ENCODE results near the gene SRXN1.

The SRXN1 gene

DNA sequence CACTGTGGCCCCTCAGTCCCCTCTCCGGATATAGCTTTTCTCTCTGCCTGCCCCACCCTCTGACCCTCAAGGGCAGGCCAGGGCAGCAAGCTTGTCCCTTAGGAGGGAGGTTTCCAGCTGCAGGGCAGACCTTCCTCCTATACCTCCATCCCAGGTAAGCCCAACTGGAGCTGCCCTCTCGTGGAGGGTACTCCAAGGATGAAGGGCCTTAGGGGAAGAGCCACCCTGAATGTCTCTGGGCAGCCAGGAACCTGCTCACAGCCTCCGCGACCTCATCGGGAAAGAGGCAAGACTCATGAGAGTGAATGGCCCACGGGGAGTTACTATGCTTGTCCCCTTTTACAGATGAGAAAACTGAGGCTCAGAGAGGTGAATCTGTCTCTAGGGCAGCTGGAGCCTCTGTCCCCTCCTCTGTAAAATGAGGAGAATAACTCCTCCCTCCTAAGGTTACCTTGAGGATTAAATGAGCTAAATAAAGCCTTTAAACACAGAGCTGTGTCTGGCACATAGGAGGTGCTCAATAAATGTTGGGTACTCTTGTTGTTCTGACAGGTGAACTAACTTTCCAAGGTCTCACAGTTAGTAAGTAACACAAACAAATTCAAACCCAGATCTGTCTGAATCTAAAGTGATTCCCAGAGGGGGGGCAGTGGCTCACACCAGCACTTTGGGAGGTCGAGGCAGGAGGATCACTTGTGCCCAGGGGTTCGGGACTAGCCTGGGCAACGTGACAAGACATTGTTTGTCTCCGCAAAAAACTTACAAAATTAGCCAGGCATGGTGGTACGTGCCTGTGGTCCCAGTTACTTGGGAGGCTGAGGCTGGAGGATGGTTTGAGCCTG is 12.1 kb downstream of the SRXN1 start:
- no peak for DNase-seq (ENCODE audit: insufficient read length)
- FAIRE-seq, result no peak
- TF ChIP-seq POLR2A (IDR thresholded peaks at IDR 0.05; ENCODE audit: low read depth, low read length), result no peak
- TF ChIP-seq TAF1 (IDR thresholded peaks at IDR 0.05; ENCODE audit: borderline replicate concordance, low read depth, low read length), result no peak
- TF ChIP-seq POLR2AphosphoS5 (IDR thresholded peaks at IDR 0.05; ENCODE audit: low read depth, low read length), result no peak

DNA sequence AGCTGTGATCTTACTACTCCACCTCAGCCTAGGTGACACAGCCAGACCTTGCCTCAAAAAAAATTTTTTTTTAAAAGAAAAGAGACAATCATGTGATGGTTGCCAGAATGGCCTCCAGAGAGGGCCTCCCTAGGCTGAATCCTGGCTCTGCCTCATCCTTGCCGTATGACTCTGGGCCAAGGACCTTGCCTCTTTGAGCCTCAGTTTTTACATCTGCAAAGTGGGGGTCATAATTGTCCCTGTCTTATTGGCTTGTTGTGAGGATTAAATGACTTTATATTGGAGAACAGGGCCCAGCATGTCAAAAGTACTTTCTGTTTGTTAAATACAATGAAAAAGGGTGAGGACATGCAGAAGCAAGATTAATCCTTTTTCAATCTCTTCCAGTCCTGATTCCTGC is 14.4 kb downstream of the SRXN1 start:
- TF ChIP-seq POLR2AphosphoS5 (IDR thresholded peaks at IDR 0.05; ENCODE audit: low read depth, low read length), result no peak
- FAIRE-seq, result no peak
- no peak for DNase-seq (ENCODE audit: insufficient read length)

DNA sequence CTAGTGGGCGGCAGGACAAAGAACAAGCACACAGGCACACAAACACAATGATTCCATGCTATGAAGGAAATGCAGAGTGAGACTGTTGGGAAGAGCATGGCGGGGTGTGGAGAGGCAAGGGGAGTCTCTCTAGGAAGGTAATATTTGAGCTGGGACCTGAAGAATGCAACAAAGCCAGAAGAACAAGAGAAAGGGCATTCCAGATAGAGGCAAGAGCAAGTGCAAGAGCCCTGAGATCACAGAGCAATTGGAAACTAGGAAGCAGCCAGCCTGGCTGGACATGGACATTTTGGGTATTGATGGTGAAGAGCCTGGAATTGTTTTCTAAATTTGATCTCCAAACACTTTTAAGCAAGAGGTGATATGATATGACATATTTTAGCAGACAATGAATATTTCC is 15.4 kb downstream of the SRXN1 start:
- TF ChIP-seq POLR2AphosphoS5 (IDR thresholded peaks at IDR 0.05; ENCODE audit: low read depth, low read length), result no peak
- no peak for TF ChIP-seq POLR2A (IDR thresholded peaks at IDR 0.05; ENCODE audit: low read depth, low read length)
- no peak for TF ChIP-seq TAF1 (IDR thresholded peaks at IDR 0.05; ENCODE audit: borderline replicate concordance, low read depth, low read length)
- DNase-seq (ENCODE audit: insufficient read length) (no peak), FAIRE-seq (no peak)

DNA sequence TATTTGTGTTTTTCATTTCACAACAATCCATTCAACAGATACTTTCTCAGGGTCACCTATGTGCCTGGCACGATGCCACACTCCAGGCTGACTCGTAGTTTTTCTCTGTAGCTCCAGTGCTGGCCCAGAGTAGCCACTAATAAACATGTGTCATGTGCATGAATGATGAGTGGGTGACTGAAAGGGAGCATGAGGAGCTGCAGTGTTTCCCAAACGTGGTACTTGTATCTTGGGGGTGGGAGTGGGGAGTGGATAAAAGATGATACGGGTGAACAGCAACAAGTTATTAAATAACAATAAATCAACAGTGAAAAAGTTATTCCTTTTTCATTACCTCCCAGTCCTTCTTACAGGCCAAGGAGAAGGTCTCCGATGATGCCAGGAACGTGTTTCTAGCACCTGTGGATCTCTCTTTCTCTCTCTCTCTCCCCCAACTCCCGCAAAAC is 17.1 kb downstream of the SRXN1 start:
- no peak for DNase-seq (ENCODE audit: insufficient read length)
- FAIRE-seq, result no peak
- TF ChIP-seq POLR2AphosphoS5 (IDR thresholded peaks at IDR 0.05; ENCODE audit: low read depth, low read length) (no peak), TAF1 (IDR thresholded peaks at IDR 0.05; ENCODE audit: borderline replicate concordance, low read depth, low read length) (no peak), POLR2A (IDR thresholded peaks at IDR 0.05; ENCODE audit: low read depth, low read length) (no peak)

DNA sequence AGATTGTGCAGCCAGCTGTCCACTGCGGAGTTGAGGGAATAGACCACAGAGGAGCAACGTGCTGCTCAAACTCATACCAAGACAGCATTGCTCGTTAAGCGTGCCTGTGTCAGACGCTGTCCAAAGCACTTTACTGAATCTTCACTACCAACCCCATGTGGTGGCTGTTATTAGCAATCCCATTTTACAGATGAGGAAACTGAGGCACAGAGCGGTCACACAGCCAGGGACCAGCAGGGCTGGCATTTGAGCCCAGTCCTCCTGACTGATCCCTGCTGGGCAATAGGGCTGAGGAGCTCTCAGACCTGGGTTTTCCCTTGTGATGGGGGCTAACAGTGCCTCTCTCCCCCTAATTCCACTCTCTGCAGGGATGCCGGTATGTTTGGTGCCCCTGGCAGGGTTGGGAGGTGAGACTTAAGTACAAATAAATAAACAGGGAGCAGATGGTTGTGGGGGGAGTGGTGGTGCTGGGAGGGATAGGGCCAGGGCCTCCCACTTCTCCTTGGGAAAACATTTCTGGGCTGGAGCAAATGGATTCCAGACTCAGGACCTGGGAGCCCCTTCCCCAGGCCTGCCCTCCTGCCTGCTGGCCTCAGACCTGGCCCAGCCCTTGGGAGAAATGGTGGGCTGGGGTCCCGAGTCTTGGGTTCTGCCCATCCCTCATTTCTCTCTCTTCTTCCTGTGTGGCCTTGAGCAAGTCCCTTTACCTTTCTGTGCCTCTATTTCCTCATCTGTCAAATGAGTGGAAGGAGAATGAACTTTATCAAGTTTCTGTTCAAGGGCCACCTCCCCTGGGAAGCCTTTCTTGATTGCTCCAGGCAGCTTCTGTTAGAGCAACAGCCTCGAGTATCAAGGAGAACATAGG is 17.7 kb downstream of the SRXN1 start:
- no peak for TF ChIP-seq POLR2A (IDR thresholded peaks at IDR 0.05; ENCODE audit: low read depth, low read length)
- no peak for TF ChIP-seq POLR2AphosphoS5 (IDR thresholded peaks at IDR 0.05; ENCODE audit: low read depth, low read length)
- no peak for TF ChIP-seq TAF1 (IDR thresholded peaks at IDR 0.05; ENCODE audit: borderline replicate concordance, low read depth, low read length)
- DNase-seq (ENCODE audit: insufficient read length), result no peak
- FAIRE-seq, result no peak

DNA sequence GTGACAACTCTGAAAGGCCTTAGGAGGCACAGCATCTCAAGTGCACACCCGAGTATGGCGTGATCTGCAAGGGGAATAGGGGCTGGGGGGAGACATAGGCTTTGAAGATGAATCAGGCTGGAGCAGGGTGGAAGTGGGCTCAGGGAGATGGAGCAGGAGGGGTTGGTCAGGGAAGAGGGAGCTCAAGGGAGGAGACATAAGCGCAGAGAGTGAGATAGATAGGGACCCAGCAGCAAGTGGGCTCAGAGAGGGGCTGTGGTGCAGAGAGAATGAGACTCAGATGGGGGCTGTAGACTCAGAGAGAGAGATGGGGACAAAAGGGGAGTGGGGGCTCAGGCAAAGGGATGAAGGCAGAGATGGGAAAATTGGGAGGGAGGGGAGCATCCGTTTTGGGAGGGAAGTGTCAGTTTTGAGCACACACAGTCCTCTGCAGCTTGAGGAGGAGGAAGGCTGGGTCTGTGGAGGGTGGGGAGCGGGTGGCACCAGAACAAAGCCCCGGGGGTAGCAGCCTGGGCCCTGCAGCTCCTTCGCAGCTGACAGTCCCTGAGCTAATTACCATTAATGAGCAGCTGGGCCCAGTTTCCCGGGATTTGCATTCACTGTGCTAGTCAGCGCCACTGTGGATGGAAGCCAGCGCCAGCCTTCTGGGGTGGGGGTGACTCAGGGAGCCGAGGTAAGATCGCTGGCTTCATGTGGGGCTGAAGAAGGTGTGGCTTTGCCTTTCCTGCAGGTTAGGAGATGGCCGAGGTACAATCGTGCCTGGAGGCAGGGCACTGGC is 18.7 kb downstream of the SRXN1 start:
- TF ChIP-seq POLR2A (IDR thresholded peaks at IDR 0.05; ENCODE audit: low read depth, low read length) (no peak), POLR2AphosphoS5 (IDR thresholded peaks at IDR 0.05; ENCODE audit: low read depth, low read length) (no peak), TAF1 (IDR thresholded peaks at IDR 0.05; ENCODE audit: borderline replicate concordance, low read depth, low read length) (no peak)
- no peak for FAIRE-seq
- no peak for DNase-seq (ENCODE audit: insufficient read length)

DNA sequence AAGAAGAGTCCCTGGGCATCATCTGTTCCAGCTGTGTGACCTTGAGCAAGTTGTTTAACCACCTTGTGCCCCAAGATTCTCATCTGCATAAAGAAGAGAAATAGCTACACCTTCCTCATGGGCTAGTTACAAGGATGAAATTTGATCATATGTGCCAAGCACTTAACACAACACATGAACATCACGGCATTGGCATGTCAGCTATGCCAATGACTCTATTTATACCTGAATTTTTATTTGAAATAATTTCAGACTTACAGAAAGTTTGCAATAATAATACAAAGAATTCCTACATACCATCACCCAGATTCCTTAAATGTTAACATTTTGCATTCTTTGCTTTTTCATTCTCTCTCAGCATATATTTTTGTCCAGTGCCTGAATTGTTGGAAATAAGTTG is 21.9 kb downstream of the SRXN1 start:
- FAIRE-seq (no peak), DNase-seq (ENCODE audit: insufficient read length) (no peak)
- TF ChIP-seq POLR2A (IDR thresholded peaks at IDR 0.05; ENCODE audit: low read depth, low read length), result no peak
- TF ChIP-seq TAF1 (IDR thresholded peaks at IDR 0.05; ENCODE audit: borderline replicate concordance, low read depth, low read length), result no peak
- TF ChIP-seq POLR2AphosphoS5 (IDR thresholded peaks at IDR 0.05; ENCODE audit: low read depth, low read length), result no peak

DNA sequence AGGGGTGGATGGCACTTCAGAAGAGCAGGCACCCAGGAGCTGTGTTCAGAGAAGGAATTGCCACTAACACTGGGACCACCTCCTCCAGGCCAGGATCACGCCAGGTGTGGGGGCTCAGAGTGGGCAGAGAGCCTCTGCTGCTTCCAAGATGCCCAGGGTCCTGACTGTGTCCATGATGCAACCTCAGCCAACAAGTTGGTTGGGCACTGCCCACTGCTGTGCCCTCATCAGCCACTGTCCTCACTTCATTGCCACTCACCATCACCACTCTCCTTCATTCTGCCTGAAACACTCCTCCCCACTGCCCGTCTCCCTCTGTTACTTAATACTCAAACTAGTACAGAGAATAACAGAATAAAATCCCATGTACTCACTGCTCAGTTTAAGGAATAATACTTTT is 26.4 kb downstream of the SRXN1 start:
- TF ChIP-seq POLR2AphosphoS5 (IDR thresholded peaks at IDR 0.05; ENCODE audit: low read depth, low read length), result no peak
- no peak for TF ChIP-seq POLR2A (IDR thresholded peaks at IDR 0.05; ENCODE audit: low read depth, low read length)
- no peak for TF ChIP-seq TAF1 (IDR thresholded peaks at IDR 0.05; ENCODE audit: borderline replicate concordance, low read depth, low read length)
- FAIRE-seq (no peak), DNase-seq (ENCODE audit: insufficient read length) (no peak)

DNA sequence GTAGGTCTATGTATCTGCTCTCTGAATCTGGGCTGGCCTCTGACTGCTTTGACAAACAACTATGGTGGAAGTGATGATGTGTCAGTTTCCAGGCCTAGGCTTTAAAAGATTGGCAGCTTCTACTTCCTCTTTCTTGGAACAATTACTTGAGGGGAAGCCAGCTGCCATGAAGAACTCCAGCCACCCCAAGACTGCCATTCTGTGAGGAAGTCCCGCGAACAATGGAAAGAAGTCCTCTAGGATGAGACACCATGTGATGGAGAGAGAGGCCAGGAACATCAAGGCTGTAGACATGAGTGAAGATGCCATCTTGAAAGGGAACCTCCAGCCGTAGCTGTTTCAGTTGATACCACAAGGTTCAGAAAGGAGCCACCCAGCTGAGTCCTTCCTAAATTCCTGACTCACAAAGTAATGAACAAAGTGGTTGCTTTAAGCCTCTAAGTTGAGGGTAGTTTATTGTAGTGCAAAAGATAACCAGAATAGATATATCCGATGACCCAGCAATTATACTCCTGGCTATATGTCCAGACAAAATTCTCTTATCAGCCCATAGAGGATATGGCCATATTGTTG is 27.6 kb downstream of the SRXN1 start:
- DNase-seq (ENCODE audit: insufficient read length), result no peak
- TF ChIP-seq TAF1 (IDR thresholded peaks at IDR 0.05; ENCODE audit: borderline replicate concordance, low read depth, low read length) (no peak), POLR2AphosphoS5 (IDR thresholded peaks at IDR 0.05; ENCODE audit: low read depth, low read length) (no peak), POLR2A (IDR thresholded peaks at IDR 0.05; ENCODE audit: low read depth, low read length) (no peak)
- FAIRE-seq, result no peak

DNA sequence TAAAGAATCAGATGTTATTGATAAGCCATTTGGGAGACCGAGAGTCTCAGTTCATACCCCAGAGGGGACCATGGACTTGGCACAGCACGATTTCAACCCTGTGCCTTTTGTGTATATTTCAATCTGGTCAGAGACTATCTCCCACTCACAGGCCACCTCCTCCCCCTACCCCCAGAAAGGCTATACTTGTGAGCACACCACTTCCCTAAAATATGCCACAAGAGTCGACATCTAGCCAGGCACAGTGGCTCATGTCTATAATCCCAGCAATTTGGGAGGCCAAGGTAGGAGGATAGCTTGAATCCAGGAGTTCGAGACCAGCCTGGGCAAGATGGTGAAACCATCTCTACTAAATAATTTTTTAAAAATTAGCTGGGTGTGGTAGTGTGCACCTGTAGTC is 29.3 kb downstream of the SRXN1 start:
- TF ChIP-seq TAF1 (IDR thresholded peaks at IDR 0.05; ENCODE audit: borderline replicate concordance, low read depth, low read length) (no peak), POLR2A (IDR thresholded peaks at IDR 0.05; ENCODE audit: low read depth, low read length) (no peak)
- no peak for DNase-seq (ENCODE audit: insufficient read length)
- no peak for FAIRE-seq

DNA sequence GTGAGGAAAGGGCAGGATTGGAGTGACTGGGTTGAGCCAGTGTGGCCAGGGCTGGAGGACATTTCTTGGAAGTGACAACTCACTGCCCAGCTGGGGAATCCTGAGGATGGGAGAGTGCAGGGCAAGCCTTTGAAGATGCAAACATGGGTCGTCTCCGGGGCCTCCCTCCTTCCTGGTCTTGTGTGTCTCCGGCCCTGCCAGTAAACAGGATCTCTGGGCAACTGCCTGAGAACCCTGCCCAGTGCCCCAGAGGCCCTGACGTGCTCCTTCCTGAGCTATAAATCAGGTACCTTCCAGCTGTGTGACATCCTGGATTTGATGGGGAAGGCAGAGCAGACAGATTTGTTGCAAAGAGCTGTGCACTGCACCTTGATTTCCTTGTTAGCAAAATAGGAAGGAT is 30.0 kb downstream of the SRXN1 start:
- TF ChIP-seq TAF1 (IDR thresholded peaks at IDR 0.05; ENCODE audit: borderline replicate concordance, low read depth, low read length), result no peak
- TF ChIP-seq POLR2A (IDR thresholded peaks at IDR 0.05; ENCODE audit: low read depth, low read length), result no peak
- no peak for TF ChIP-seq POLR2AphosphoS5 (IDR thresholded peaks at IDR 0.05; ENCODE audit: low read depth, low read length)
- no peak for DNase-seq (ENCODE audit: insufficient read length)
- no peak for FAIRE-seq

Data from GM12892 (cell line).